Testis (tissue), 3 donors: ENCODE measurements around the gene B3GNT4. TPM values are rescaled to one million over a fixed set of nuclear protein-coding genes. Genes with fewer than 3 reads are reported as not detected.

Experiments used
- DNase-seq: peaks from one replicate; pipeline ENCODE4 v3.0.0-alpha.2; 2019
- H3K27ac ChIP-seq, 2 donors: fragments of 200-600 bp; sonication (generic); one replicate each; pipeline ENCODE4 v1.5.1; 2019
- H3K27me3 ChIP-seq: fragments of 200-600 bp; sonication (generic); one replicate; pipeline ENCODE4 v1.5.1; 2019
- H3K36me3 ChIP-seq: fragments of 200-600 bp; sonication (generic); one replicate; pipeline ENCODE4 v1.5.1; 2017; ENCODE audit warnings: low read depth; ENCODE audit errors: missing control alignments
- H3K4me1 ChIP-seq: fragments of 200-600 bp; sonication (generic); one replicate; pipeline ENCODE4 v1.5.1; 2019
- H3K4me3 ChIP-seq, 2 donors: fragments of 200-600 bp; sonication (generic); one replicate each; pipeline ENCODE4 v1.5.1; 2017 to 2019
- H3K9me3 ChIP-seq: fragments of 200-600 bp; sonication (generic); one replicate; pipeline ENCODE4 v1.5.1; 2017
- POLR2A ChIP-seq: fragments of 450-650 bp; IDR thresholded peaks from one replicate; pipeline ENCODE4 v1.6.1; 2017; ENCODE audit warnings: antibody characterized with exemption, mild to moderate bottlenecking, moderate library complexity
- WGBS, 2 donors: methylation state at CpG; one replicate each; pipeline ENCODE4 v1.1.5; 2018; 5-methylcytosine and 5-hydroxymethylcytosine counted together
- intact Hi-C: fragments of 100-400 bp; cut with DNase I; formaldehyde crosslinking; loops from one replicate; pipeline ENCODE4 v1.15.1; 2023; ENCODE audit warnings: low total_unique reads
- polyA plus RNA-seq: library from polyadenylated mRNA; stranded (reverse); fragments of 350-450 nt; fragmentation: Illumina TruSeq; extraction: RNeasy Lipid Tissue Mini Kit (QIAGEN cat#74804); gene quantifications from one replicate; pipeline ENCODE4 v1.2.3, GENCODE V29; 2014; ENCODE audit warnings: low read depth, low replicate concordance; ENCODE audit not compliant: insufficient read depth
- total RNA-seq, 2 donors: library from RNA; depleted of rRNA; stranded (reverse); fragments of >200 nt; gene quantifications; one replicate each; pipeline ENCODE4 v1.2.3, GENCODE V29; 2016
- TF ChIP-seq, protein P1 (sequence below), 3 experiments: fragments of 450-650 bp in 2 of 3; fragments of 200-600 bp in 1 of 3; sonication (generic) in 1 of 3; IDR thresholded peaks; one replicate each; pipeline ENCODE4 v1.5.1; 2016 to 2019; ENCODE audit warnings: antibody characterized with exemption in 3 of 3, mild to moderate bottlenecking in 2 of 3, moderate library complexity in 1 of 3

B3GNT4 gene
- total and polyA plus RNA-seq, 3 donors from 2014 or later = 2.1 to 5.2 (median 2.2) TPM

DNA sequence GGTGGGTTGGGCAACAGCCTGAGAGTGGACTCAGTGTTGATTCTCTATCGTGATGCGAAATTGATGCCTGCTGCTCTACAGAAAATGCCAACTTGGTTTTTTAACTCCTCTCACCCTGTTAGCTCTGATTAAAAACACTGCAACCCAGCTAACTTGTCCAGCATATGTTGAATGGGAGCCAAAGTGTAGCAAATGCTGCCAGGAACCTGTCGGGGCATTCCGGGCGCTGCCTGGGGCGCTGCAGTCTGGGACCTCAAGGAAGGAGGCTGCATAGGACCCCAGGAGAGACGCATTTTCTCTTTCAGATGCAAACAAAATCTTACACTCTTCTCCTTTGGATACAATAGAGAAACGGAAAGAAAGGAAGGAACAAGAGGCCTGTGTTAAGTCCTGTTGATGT, 3.9 kb downstream of the B3GNT4 start:
- no peaks in the 10 kb centered on the region for H3K9me3 ChIP-seq
- WGBS, 2 donors = 73 to 74% methylated on average over 8 of the region's 8 CpGs
- TF ChIP-seq, protein P1, sequence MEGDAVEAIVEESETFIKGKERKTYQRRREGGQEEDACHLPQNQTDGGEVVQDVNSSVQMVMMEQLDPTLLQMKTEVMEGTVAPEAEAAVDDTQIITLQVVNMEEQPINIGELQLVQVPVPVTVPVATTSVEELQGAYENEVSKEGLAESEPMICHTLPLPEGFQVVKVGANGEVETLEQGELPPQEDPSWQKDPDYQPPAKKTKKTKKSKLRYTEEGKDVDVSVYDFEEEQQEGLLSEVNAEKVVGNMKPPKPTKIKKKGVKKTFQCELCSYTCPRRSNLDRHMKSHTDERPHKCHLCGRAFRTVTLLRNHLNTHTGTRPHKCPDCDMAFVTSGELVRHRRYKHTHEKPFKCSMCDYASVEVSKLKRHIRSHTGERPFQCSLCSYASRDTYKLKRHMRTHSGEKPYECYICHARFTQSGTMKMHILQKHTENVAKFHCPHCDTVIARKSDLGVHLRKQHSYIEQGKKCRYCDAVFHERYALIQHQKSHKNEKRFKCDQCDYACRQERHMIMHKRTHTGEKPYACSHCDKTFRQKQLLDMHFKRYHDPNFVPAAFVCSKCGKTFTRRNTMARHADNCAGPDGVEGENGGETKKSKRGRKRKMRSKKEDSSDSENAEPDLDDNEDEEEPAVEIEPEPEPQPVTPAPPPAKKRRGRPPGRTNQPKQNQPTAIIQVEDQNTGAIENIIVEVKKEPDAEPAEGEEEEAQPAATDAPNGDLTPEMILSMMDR (IDR thresholded peaks at IDR 0.05) = no peak
- no peak for TF ChIP-seq POLR2A
- H3K4me1 ChIP-seq = no peaks in the 10 kb centered on the region
- H3K36me3 ChIP-seq = no peaks in the 10 kb centered on the region
- no peak overlapping the region for H3K27ac ChIP-seq
- intact Hi-C loops = no loop called here
- no peak overlapping the region for H3K4me3 ChIP-seq
- DNase-seq = peak; percentile 6
- H3K27me3 ChIP-seq = no peaks in the 10 kb centered on the region

DNA sequence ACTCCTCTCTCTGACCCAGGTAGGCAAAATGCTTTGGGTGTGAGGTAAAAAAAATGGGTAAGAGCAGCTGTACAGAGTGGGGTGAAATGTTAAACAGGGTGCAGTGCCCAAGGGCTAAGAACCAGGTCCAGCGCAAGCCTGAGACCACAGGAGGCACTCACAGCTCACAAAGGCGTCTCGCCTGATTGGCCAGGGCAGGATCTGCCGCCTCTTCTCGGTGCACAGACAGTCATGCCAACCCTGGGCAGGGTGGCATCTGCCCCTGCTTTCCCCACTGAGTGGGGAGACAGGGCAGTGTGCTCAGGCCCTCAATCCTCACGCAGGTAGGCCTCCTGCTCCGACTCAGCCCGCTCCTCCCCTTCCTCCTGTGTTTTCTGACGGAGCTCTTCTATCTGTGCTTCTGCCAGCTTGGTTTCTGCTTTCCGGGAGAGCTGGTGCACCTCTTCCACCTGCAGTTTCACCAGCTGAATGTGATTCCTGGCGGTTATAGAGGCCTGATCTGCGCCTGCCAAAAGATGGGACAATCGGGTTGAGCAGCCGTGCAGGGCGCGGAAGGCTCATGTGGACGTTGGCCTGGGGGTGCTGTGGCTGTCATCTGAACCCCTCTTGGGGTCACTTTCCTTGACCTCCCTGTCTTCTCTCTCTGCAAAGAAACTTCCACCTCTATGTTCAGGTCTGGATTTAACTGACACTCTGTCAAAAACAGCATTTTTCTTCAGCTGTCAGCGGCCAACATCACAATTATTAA, 4.7 kb downstream of the B3GNT4 start:
- no peak for DNase-seq
- intact Hi-C loops = no loop called here
- WGBS, 2 donors = 90 to 92% methylated on average over 18 of the region's 18 CpGs
- Histone ChIP-seq H3K4me3 (no peak overlapping the region), H3K4me1 (no peaks in the 10 kb centered on the region), H3K36me3 (no peaks in the 10 kb centered on the region), H3K9me3 (no peaks in the 10 kb centered on the region), H3K27ac (no peak overlapping the region), H3K27me3 (no peaks in the 10 kb centered on the region)
- TF ChIP-seq, protein P1 (IDR thresholded peaks at IDR 0.05) = no peak
- TF ChIP-seq POLR2A = no peak

DNA sequence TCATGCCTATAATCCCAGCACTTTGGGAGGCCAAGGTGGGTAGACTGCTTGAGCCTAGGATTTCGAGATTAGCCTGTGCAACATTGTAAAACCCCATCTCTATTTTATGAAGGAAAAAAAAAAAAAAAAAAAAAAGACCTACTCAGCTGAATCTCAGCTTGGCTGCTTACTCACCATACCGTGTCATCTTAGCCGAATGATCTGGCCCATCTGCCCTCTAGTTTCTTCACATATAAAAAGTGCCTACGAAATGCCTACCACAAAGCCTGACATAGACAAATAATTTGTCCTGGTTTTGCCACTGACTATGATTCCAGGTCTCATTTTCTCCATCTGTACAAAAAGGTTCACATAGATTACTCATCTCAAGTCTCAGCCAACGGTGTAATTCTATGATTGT, 12.3 kb downstream of the B3GNT4 start:
- Histone ChIP-seq H3K4me3 (no peak overlapping the region), H3K27ac (no peak overlapping the region), H3K4me1 (peaks cover 2% of the 10 kb centered on the region), H3K9me3 (no peaks in the 10 kb centered on the region), H3K27me3 (no peaks in the 10 kb centered on the region), H3K36me3 (no peaks in the 10 kb centered on the region)
- TF ChIP-seq POLR2A = no peak
- TF ChIP-seq, protein P1 (IDR thresholded peaks at IDR 0.05) = no peak
- no peak for DNase-seq
- intact Hi-C loops = no loop called here
- 87 to 93% methylated on average over 5 of the region's 5 CpGs for WGBS, 2 donors

DNA sequence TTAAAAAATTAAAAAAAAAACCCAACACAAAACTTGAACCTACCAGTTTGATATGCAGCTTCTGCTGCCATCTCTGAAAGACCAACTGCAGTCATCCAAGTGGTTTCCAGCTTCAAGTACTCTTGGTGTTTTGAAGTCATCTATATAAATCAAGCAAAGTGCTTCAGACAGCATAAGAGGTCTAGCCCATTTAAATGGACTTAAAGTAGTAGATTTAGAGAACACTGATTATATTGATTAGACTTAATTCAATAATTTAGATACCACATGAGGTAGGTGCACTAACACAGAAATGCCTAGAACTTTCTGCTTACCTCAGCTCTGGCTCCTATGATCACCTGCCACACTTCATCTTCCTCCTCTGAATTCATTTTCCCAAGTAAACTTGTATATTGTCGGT, 12.9 kb downstream of the B3GNT4 start:
- no peaks in the 10 kb centered on the region for H3K27me3 ChIP-seq
- TF ChIP-seq, protein P1 (IDR thresholded peaks at IDR 0.05) = no peak
- TF ChIP-seq POLR2A = no peak
- H3K36me3 ChIP-seq = no peaks in the 10 kb centered on the region
- intact Hi-C loops = no loop called here
- 91 to 96% methylated on average over 1 of the region's 1 CpG for WGBS, 2 donors
- H3K9me3 ChIP-seq = no peaks in the 10 kb centered on the region
- H3K27ac ChIP-seq = no peak overlapping the region
- H3K4me1 ChIP-seq = peaks cover 9% of the 10 kb centered on the region
- no peak overlapping the region for H3K4me3 ChIP-seq
- no peak for DNase-seq
